Measurements from ENCODE around the gene GALNT12.

The GALNT12 gene

DNA sequence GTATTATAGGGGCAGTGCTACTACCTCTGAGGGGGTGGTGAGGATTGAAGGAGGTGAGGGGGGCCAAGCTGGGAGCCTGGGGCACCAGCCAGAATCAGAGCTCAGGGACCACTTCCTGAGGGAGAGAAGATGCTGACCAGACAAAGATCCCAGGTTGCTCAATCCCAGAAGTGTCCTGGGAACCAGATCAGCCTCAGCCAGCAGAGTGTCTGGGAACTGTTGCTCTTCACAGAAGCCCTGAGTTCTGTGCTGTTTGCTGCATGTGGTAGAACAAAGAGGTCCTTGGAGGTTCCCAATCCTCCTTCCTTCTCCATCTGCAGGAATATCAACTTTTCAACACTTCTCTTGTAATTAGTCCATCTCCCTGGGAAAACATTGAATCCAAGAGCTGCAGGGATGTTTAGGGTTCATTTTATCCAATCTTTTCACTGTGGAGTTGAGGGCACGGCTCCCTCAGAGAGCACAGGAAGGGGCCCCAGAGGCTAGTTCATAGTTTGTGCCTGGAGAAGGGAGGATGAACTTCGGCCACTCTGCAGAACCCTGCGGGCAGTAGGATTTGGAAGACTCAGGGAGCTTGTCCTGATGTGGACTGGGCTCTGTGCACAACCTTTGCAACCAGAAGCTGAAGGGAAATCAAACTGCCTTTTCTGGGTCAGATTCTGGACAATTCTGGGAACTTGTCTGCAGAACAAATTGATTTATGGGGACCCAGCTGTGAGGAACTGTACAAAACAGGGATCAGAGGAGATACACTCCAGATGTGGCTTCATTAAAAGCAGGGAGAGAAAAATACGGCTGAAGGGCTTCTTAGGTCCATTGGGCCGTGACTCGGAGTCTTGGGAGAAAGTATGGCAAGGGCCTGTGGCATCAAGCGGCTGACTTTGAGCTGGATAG is 57.1 kb downstream of the GALNT12 start:
- no peak for DNase-seq

DNA sequence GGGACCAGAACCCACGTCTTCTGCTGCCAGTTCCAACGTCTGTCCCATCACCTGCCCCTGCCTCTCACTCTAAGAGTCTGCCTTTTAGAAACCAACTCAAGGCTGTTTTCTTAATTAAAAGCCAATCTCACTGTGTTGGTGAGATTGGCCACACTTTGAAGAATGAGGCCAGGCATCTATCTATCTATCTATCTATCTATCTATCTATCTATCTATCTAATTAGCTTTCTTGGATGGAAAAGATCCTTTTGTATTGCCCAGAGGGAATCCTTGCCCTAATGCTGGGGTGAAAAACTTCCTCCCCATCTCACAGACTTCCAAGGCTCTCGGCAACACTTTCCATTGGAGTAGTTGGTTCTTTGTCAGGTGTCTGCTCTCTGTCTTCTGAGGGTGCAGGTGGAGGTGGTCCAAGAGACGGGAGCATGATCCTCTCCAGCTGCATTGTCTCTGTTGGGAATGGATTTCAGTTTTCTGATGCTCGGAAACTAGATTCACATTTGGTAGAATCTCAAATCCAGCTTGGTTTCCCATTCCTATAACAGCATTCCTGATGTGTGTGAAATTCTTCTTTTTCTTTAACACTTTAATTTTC is 57.9 kb downstream of the GALNT12 start:
- no peak for DNase-seq

DNA sequence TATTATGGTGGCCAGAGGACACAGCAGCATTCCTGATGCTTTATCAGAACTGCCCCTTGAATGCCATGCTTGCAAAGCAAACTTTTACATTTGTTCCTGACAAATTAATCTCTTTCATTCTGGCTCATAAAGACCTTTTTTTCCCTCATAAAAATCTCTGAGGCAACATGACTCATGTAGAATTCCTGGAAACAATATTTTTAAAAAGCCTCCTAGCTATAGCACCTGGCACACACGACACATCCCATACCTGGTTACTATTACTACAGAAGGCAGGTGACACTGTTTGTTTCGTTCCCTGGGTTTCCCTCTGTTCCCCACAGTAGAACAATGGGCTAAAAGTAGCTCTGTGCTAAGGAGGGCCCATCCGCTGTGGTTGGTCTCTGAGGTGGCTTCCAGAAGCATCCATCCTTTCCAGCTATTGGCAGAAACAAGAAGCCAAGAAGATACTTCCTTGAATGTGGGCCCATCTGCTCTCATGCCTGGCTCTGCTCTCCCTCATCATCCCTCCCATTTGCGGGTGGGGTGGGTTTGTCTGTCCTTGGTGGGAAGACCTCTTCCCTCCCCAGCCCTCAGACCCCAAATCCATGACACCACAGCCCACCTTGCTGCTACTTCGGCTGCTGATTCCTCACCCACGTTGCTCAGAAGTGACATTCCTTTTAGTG is 59.1 kb downstream of the GALNT12 start:
- DNase-seq, result no peak

DNA sequence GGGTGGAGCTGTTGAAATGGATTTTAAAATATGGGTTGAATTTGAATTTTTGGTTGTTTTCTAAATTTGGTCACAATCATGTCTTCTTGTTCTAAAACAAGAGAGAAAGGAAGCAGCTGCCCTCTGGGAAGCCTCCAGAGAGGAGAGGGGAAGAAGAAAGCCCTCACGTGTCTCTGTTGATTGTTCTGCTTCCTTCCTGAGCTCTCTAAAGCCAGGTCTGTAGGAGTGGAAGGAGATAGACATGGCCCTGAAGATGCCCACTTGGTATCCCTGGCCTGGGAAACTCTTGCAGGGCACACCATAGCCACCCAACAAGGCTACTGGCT is 59.6 kb downstream of the GALNT12 start:
- DNase-seq, result no peak

DNA sequence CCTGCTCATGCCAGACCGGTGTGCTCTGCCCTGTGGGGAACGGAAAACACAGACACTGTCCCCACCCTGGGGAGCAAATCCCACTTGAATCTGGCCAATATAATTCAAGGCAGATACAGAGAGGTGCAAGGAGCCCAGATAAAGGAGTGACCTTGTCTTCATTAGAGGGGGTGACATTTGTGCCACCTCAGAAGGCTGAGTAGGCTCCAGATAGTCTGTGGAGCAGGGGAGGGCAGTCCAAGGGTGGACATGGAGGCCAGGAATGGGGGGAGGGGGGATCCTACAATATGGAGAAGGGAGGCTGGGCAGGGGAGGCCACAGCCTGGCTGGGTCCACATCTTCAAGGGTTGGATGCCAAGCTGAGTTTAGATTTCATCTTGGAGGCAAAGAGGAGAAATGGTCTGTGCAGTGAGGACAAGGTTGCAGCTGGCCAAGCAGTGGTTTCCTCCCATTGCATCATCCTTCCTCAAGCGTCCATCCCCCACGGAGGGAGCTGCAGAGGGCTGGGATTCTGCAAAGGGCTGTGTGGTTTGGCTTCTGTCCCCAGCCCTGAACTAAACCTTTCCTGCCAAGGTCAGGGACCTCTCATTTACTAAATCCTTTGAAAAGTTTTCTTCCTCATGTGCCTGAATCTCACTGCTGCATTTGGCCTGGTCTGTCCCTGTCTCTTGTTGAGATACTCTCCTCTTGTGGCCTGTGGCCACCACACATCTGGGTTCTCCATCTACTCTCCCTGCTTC is 60.1 kb downstream of the GALNT12 start:
- DNase-seq, result no peak

DNA sequence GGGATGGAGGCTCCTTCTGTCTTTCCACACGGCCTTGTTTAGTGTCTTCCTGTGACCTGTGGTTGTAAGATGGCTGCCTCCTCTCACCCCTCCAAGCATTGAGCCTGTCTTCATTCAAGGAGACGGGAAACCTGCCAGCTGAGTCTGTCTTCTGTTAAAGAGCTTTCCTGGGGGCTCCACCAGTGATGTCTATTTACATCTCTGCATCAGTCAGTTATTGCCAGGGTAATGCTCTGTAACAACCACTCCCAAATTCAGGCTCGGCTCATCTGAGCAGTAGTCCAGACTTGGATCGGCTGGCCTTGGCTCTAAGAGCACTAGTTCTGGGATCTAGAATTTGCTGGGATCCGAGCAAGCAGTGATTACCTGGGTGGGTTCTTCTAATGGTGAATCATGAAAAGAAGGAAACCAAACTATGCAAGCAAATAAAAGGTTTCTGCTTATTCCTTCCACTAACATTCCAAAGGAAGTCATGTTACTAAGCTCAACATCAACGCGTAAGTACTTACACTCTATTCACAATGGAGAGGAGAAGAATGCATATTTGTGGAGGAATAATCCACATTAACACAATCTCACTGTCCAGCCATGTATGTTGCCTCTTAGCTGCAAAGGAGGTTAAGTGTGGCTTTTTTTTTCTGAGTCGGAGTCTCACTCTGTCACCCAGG is 61.7 kb downstream of the GALNT12 start:
- no peak for DNase-seq

DNA sequence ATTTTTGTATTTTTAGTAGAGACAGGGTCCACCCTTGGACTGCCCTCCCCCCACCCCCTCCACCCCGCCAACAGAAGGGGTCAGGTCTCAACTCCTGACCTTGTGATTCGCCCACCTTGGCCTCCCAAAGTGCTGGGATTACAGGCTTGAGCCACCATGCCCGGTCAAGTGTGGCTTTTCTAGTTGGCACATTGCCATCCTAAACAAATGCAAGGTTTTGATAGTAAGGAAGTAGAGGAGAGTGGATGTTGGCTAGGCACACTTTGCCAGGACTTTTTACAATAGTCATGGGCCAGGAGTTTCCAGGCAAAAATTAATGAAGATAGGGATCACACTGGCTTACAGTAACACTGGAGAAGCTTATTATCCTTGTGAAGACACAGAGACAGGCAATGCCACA is 62.4 kb downstream of the GALNT12 start:
- no peak for DNase-seq

DNA sequence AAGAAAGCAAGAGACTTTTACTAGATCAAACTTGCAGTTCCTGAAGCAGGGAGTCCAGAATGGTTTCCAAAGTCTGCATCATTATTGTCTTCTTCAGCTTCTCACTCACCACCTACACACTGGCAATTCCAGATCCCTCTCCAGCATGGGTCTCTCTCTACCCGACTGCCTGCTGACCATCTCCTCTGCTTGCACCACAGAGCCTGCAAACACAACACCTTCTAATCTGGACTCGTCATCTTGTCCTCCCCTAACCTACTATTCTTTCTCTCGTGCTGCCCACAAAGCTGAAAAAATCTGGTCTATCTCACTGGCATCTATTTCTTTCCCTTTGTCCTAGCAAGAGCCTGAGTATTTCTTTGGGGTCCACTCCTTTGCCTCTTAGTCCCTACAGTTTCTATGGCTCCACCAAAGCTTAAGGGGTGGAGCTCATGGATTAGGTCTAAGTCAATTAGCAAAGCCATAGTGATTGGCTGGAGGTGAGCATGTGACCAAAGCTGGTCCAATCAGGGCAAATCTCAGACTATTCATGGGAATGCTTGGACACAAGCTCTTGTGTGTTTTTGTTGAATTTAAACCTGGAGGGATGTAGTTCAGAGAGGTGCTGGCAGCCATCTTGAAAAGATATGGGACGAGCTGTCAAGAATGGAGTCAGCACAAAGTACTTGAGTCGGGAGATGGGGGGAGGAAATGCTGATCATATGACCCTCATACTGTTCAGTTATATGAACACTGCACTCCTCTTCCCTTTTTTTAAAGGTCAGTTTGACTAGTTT is 63.5 kb downstream of the GALNT12 start:
- DNase-seq, result no peak

DNA sequence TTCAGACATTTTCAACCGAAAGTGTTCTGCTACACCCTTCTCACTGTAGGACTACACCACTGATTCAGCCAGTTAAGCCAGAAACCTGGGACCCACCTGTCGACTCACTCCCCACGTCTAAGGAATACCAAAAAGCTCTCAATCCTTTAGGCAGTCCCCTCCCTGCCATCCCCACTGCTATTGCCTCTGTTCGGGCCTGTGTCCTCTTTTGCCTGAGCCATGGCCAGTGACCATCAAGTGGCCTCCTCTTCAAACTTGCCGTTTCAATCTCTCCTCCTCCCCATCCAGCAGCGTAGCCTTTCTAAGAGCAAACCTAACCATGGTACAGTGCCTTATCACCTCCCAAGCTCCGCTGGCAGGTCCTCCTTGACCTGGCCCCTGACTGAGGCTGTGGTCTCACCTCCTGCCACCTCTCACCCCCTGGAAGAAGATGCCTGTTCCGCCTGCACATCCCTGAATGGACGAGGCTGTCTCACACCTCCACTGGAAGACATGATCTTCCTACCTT is 64.1 kb downstream of the GALNT12 start:
- no peak for DNase-seq

DNA sequence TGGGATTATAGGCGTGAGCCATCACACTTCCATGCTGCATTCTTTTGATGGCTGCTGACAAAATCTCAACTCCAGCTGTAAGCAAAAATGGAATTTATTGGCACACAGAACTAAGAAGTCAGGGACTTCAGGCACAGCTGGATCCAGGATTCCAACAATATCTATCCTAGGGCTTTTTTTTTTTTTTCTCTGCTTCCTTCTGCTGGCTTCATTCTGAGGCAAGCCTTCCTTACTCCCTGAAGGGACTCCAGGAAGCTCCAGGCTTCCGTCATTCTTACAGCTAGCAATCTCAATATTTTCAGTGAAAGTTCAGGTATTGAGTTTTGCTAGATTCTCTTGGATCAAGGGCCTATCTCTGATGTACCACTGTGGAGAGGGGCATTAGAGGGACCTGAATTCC is 66.1 kb downstream of the GALNT12 start:
- DNase-seq, result no peak

DNA sequence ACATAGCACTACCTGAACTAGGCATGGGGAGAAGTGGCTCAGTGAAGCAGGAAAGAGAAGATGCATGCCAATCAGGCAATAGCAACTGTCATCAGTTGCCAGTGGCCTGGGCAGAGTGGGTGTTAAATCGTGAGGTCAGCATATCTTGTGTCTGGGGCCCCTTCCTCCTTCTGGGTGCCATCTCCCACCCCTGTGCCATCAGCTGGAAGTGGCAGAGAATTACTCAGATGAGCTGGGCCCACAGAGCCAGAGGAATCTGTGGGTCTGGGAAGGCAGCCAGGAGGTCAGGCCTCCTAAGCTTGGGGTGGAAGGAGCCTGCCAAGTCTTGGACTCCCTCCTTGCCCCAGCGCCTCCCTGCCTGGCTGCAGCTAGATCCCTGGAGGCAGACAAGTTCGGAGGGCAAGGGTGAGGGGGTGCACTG is 66.5 kb downstream of the GALNT12 start:
- no peak for DNase-seq

DNA sequence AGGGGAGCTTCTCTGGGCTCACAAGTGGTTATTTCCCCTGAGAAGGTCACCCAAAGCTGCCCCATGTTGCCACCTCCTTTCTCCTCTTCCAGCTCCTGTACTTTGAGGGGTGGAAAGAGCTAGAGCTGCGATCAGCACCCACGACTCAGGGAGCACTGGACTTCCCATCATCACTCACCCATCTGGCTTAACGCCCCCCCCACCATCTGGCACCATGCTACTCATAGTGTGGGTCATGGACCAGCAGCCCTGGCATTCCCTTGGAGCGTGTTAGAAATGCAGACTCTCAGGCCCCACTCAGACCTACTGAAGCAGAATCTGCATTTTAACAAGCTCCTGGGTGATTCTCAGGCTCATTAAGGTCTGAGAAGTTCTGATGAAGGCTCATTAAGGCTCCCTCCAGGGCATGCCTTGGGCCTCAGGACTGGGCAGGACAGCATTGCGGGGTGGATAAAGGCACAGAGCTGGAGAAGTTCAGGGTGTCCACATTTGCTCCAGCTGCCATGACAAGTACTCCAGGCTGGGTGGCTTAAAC is 67.3 kb downstream of the GALNT12 start:
- DNase-seq, result no peak

DNA sequence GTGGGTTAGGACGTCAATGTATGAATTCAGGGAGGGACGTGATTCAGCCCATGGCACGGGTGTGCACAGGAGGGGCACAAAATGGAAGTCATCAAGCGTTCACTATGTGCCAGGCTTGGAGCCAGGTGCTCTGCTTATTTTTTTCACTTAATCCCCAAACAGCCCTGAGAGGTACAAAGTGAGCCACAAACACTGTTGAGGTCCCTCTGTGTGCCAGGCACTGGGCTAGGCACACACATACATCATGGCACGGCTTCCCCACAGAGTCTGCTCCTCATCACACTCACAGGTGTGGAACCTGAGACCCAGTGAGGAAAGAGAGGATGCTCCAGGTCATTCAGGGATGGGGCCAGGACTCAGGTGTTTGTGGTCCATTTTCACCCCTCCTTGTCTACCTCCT is 68.1 kb downstream of the GALNT12 start:
- no peak for DNase-seq

DNA sequence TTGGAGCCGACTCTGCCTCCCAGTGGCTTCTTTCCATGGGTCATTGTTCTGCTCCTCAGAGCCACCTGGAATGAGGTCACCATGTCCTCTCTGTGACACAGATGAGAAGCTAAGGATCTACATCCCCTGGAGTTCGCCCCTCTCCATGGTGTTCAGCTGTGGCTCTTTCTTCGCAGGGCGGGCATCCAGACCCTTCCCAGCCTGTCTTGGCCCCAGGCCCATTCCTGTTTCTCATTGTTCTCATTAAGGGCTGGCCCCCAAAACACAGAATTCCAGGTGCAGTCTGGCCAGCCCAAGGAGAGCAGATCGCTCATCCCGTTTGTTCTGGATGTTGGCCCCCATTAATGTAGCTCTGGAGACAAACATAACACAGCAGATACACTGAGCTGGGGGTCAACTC is 69.8 kb downstream of the GALNT12 start:
- DNase-seq, result no peak

DNA sequence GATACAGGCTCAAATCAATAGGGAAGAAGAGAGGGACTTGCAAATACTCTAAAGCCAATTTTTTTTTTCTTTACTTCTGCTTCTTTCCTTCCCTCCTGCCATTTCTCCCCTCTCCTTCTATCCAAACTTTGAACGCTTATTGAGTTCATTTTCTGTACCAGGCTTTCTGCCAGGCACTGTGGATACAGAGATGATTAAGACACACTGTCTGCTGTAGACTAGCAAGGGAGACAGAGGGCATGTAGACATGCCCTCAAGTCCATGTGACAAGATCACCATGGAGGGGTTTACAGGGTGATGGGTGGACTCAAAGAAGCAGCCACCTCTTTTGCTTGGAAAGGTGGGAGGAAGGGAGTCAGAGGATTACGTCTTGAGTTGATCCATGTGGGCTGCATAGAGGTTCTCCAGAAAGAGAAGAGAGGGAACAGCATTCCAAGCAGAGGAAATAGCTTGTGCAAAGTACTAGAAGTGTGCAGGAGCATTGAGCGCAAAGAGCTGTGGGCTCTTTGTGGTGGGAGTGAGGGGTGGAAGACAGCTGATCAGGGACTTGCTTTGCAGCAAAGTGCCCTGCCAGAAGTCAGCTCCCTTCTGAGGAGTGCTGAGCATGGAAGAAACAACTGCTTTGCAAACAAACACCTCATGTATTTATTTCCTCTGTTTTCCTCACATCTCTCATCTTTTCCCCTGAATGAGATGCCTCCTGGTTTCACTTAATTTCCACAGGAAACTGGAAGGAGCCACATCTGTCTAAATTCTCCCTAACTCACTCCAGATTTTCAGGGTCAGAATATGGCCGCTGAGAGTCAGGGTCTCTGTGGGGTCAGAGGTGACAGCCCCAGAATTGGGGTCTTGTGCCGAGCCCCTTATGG is 71.9 kb downstream of the GALNT12 start:
- DNase-seq, result no peak

DNA sequence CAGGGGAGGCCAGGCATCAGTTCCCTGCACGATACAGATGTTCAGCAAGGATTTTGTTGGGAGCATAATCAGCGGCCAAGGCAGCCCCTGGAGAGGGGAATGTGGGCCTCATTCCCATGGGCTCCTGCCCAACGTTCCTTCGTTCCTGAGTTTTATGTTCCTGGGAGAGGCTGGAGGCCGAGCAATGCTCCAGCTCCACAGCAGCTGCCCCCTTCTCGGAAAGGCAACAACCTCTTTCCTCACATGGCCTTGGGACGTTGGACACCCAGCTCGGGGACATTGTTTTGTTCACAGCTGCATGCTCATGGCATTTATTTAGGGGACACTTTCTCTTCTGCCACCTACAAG is 72.5 kb downstream of the GALNT12 start:
- DNase-seq, result no peak

DNA sequence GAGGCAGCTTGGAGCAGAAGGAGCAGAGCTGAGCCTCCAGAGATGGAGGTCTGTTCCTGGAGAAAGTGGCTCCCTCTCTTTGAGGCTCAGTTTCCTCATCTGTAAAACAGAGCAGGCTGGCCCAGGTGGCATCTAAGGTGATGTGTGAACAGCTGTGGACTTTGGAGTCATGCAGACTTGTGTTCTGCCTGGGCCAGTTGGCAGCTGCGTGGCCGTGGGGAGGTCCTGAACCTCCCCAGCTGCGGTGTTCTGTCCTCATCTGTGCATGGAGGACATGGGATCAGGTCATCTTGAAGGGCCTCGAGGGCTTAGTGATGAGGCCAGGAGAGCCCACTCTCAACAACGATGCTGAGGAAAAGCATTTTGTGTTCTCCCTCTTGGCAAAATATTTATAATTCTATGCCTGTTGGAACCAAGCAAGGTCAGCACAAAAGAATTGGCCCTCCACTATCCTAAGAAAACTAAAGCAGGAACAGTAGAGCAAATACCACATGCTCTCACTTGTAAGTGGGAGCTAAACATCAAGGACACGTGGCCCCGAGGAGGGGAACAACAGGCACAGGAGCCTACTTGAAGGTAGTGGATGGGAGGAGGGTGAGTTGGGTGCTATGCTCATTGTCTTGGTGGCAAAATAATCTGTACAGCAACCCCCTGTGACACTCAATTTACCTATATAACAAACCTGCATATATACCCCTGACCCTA is 73.0 kb downstream of the GALNT12 start:
- no peak for DNase-seq

DNA sequence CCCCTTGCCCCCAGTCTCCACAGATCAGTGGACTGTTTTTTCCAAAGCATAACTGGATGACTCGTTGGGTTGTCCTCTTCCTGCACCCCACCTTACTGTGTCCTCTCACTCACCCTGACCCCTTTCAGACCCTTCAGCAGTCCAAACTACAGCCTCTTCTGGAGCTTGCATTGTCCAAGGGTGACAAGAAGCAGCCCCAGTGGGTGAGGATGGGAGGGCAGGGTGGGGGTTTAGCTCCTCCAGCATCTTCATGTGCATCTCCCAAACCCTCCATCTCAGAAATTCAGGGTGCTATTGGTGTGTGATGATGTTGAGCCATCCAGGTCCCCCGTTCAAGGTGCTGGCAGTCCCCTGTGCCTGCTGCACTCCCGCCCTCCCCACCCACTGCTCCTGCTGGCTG is 73.9 kb downstream of the GALNT12 start:
- DNase-seq, result no peak

DNA sequence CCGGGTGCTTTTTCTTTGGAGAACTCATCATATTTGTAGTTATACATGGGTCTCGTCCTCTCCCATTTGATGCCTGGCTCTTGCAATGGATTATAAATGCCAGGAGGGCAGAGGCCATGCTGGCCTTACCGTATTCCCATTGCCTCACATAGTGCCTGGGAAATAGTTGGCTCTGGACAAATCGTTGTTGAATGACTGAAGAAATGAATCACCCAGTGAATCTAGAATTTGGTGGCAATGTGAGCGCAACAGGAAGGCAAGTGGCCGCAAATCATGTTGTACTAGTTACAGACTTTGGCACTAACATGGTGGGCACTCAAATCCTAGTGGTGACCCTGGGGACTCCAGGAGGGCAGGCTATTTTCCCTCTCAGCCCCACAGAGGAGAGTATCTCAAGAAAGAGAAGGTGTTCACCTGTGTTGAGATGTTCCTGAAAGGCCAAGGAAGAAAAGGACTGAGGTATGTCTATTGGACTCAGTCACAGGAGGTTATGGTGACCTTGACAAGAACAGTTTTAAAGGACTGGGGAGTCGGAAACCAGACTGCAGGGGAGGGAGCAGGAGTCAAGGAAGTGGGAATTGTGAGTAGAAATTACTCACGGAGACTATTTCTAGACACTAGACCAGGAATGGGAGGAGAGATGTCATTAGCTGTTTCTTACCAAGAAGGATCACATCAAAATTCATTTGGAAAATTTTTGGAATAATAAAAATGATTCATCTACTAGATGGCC is 74.5 kb downstream of the GALNT12 start:
- no peak for DNase-seq
